Muscle of leg (tissue), 11 donors: ENCODE data around the gene APOBEC2. TPM values are rescaled to one million over a fixed set of nuclear protein-coding genes. Genes with fewer than 3 reads are reported as not detected.

ENCODE experiments used
- DNase-seq: peaks from one replicate; pipeline ENCODE4 v3.0.0; 2013
- H3K27ac ChIP-seq: one replicate; pipeline ENCODE4 v1.5.1; 2013; ENCODE audit warnings: mild to moderate bottlenecking, low read length, control low read depth
- H3K27me3 ChIP-seq: one replicate; pipeline ENCODE4 v1.6.1; 2013; ENCODE audit warnings: low read length; ENCODE audit not compliant: control insufficient read depth, insufficient read depth
- H3K36me3 ChIP-seq: one replicate; pipeline ENCODE4 v1.6.1; 2013; ENCODE audit warnings: low read length; ENCODE audit not compliant: control insufficient read depth, insufficient read depth
- H3K4me1 ChIP-seq: one replicate; pipeline ENCODE4 v1.6.1; 2013; ENCODE audit warnings: low read length; ENCODE audit not compliant: control insufficient read depth, insufficient read depth
- H3K4me3 ChIP-seq: one replicate; pipeline ENCODE4 v1.5.1; 2013; ENCODE audit warnings: low read length, control low read depth
- H3K9me3 ChIP-seq: replicated peaks from 2 replicates; pipeline ENCODE4 v1.6.1; 2013; ENCODE audit warnings: low read depth, low read length; ENCODE audit not compliant: control insufficient read depth
- WGBS: methylation state at CpG from one replicate; pipeline ENCODE4 v1.1.5; 2013; ENCODE audit warnings: missing lambda C conversion rate; ENCODE audit not compliant: insufficient coverage; 5-methylcytosine and 5-hydroxymethylcytosine counted together
- polyA plus RNA-seq, 8 donors: library from polyadenylated mRNA; unstranded; fragments of 120-200 nt; gene quantifications; one replicate each; pipeline versions ENCODE4 v1.2.1 to v1.2.3, GENCODE V29; 2013; ENCODE audit warnings: inconsistent platforms in 1 of 8, low replicate concordance in 1 of 8; ENCODE audit not compliant: insufficient read length in 8 of 8, insufficient read depth in 1 of 8
- total RNA-seq: library from RNA; stranded (reverse); fragments of 120-200 nt; gene quantifications from one replicate; pipeline ENCODE4 v1.2.4, GENCODE V29; 2013

The APOBEC2 gene
- total and polyA plus RNA-seq, 9 donors, result 281 to 891 (median 488) TPM

- Histone ChIP-seq H3K4me1 (peaks cover 34% of the 10 kb centered on the region), H3K4me3 (peak overlapping the region; percentile 65), H3K27ac (peak overlapping the region; percentile 95)
Measured at GRCh38 chr6:41056768-41057490, 3.9 kb downstream of the APOBEC2 start.

GRCh38 chr6:41058783-41059181 is 5.8 kb downstream of the APOBEC2 start:
- H3K27me3 ChIP-seq, result no peaks in the 10 kb centered on the region
- peaks cover 38% of the 10 kb centered on the region for H3K36me3 ChIP-seq
- no peaks in the 10 kb centered on the region for H3K9me3 ChIP-seq
- peak overlapping the region; percentile 88 for H3K27ac ChIP-seq
- H3K4me3 ChIP-seq, result peak overlapping the region; percentile 6
- H3K4me1 ChIP-seq, result peaks cover 18% of the 10 kb centered on the region
- peak; percentile 46 for DNase-seq
- WGBS, result 50% methylated on average over 2 of the region's 2 CpGs

More at GRCh38 chr6:41056768-41057490, 3.9 kb downstream of the APOBEC2 start:
- Histone ChIP-seq H3K9me3 (no peaks in the 10 kb centered on the region), H3K36me3 (peaks cover 36% of the 10 kb centered on the region), H3K27me3 (no peaks in the 10 kb centered on the region)
- 43% methylated on average over 1 of the region's 6 CpGs for WGBS
- no peak for DNase-seq

GRCh38 chr6:41059556-41059955 is 6.6 kb downstream of the APOBEC2 start:
- DNase-seq, result peak; percentile 35
- H3K27ac ChIP-seq, result peak overlapping the region; percentile 88
- H3K4me3 ChIP-seq, result no peak overlapping the region
- peaks cover 21% of the 10 kb centered on the region for H3K4me1 ChIP-seq
- H3K9me3 ChIP-seq, result no peaks in the 10 kb centered on the region
- H3K27me3 ChIP-seq, result no peaks in the 10 kb centered on the region
- no CpG with 5 or more reads among the region's 1 CpG for WGBS
- peaks cover 43% of the 10 kb centered on the region for H3K36me3 ChIP-seq

GRCh38 chr6:41061196-41061726 is 8.3 kb downstream of the APOBEC2 start:
- Histone ChIP-seq H3K27me3 (no peaks in the 10 kb centered on the region), H3K36me3 (peaks cover 39% of the 10 kb centered on the region), H3K4me3 (peak overlapping the region; percentile 3), H3K9me3 (no peaks in the 10 kb centered on the region), H3K27ac (peak overlapping the region; percentile 47), H3K4me1 (peaks cover 16% of the 10 kb centered on the region)
- DNase-seq, result no peak
- 100% methylated on average over 6 of the region's 13 CpGs for WGBS

GRCh38 chr6:41062056-41062455 is 9.1 kb downstream of the APOBEC2 start:
- H3K27ac ChIP-seq, result no peak overlapping the region
- peak overlapping the region; percentile 14 for H3K4me3 ChIP-seq
- peaks cover 37% of the 10 kb centered on the region for H3K36me3 ChIP-seq
- no peaks in the 10 kb centered on the region for H3K27me3 ChIP-seq
- WGBS, result no CpG with 5 or more reads among the region's 1 CpG
- H3K9me3 ChIP-seq, result no peaks in the 10 kb centered on the region
- peaks cover 16% of the 10 kb centered on the region for H3K4me1 ChIP-seq
- no peak for DNase-seq

GRCh38 chr6:41063884-41064285 is 10.9 kb downstream of the APOBEC2 start:
- H3K27ac ChIP-seq, result peak overlapping the region; percentile 74
- H3K9me3 ChIP-seq, result no peaks in the 10 kb centered on the region
- 94% methylated on average over 2 of the region's 2 CpGs for WGBS
- H3K4me3 ChIP-seq, result no peak overlapping the region
- H3K27me3 ChIP-seq, result no peaks in the 10 kb centered on the region
- peaks cover 11% of the 10 kb centered on the region for H3K4me1 ChIP-seq
- H3K36me3 ChIP-seq, result peaks cover 31% of the 10 kb centered on the region
- DNase-seq, result peak; percentile 68

- Histone ChIP-seq H3K36me3 (peaks cover 31% of the 10 kb centered on the region), H3K27ac (peak overlapping the region; percentile 74), H3K4me3 (no peak overlapping the region), H3K27me3 (no peaks in the 10 kb centered on the region), H3K4me1 (peaks cover 7% of the 10 kb centered on the region), H3K9me3 (no peaks in the 10 kb centered on the region)
- no peak for DNase-seq
- WGBS, result 78% methylated on average over 3 of the region's 5 CpGs
Measured at GRCh38 chr6:41064841-41065240, 11.8 kb downstream of the APOBEC2 start.

- H3K9me3 ChIP-seq, result no peaks in the 10 kb centered on the region
- no peak overlapping the region for H3K4me3 ChIP-seq
- H3K4me1 ChIP-seq, result peaks cover 7% of the 10 kb centered on the region
- peaks cover 28% of the 10 kb centered on the region for H3K36me3 ChIP-seq
- no peaks in the 10 kb centered on the region for H3K27me3 ChIP-seq
- 100% methylated on average over 1 of the region's 2 CpGs for WGBS
- no peak for DNase-seq
- no peak overlapping the region for H3K27ac ChIP-seq
Measured at GRCh38 chr6:41065550-41066026, 12.6 kb downstream of the APOBEC2 start.

- DNase-seq, result peak; percentile 90
- Histone ChIP-seq H3K4me3 (no peak overlapping the region), H3K9me3 (no peaks in the 10 kb centered on the region), H3K27ac (no peak overlapping the region), H3K36me3 (peaks cover 21% of the 10 kb centered on the region), H3K27me3 (no peaks in the 10 kb centered on the region), H3K4me1 (peaks cover 9% of the 10 kb centered on the region)
- 0% methylated on average over 2 of the region's 3 CpGs for WGBS
Measured at GRCh38 chr6:41066867-41067304, 13.9 kb downstream of the APOBEC2 start.

GRCh38 chr6:41071501-41071922 is 18.5 kb downstream of the APOBEC2 start:
- Histone ChIP-seq H3K36me3 (peaks cover 6% of the 10 kb centered on the region), H3K4me3 (peak overlapping the region; percentile 89), H3K27ac (peak overlapping the region; percentile 100), H3K4me1 (peaks cover 11% of the 10 kb centered on the region), H3K27me3 (no peaks in the 10 kb centered on the region), H3K9me3 (no peaks in the 10 kb centered on the region)
- DNase-seq, result no peak
- 0% methylated on average over 10 of the region's 16 CpGs for WGBS
